ENCODE results near the gene S100A10.

Gene S100A10

GRCh38 chr1:151961833-151962232 is 31.8 kb downstream of the S100A10 start:
- H3K27me3 ChIP-seq (ENCODE audit: insufficient read depth, low read length, poor library complexity), result peaks cover 13% of the 10 kb centered on the region
- H2AFZ ChIP-seq (ENCODE audit: low read depth, low read length), result no peak overlapping the region
- no peak overlapping the region for H3K9ac ChIP-seq (ENCODE audit: low read depth, low read length)
- no peaks in the 10 kb centered on the region for H3K4me1 ChIP-seq (ENCODE audit: insufficient read depth, low read length)
- no peak overlapping the region for H3K4me2 ChIP-seq (ENCODE audit: insufficient read depth, low read length)
- no peaks in the 10 kb centered on the region for H4K20me1 ChIP-seq (ENCODE audit: insufficient read depth, low read length)
- no peak overlapping the region for H3K27ac ChIP-seq (ENCODE audit: low read length)
- H3K36me3 ChIP-seq (ENCODE audit: insufficient read depth, low read length), result no peaks in the 10 kb centered on the region
- DNase-seq, result no peak
- H3K9me3 ChIP-seq (ENCODE audit: insufficient read depth, low read length, severe bottlenecking), result no peaks in the 10 kb centered on the region
- H3K79me2 ChIP-seq (ENCODE audit: insufficient read depth, low read length), result no peaks in the 10 kb centered on the region
- ATAC-seq (ENCODE audit: insufficient read depth, low read depth), result no peak
- no peak overlapping the region for H3K4me3 ChIP-seq (ENCODE audit: low read depth in 1 of 2, low read length in 2 of 2)
- TF ChIP-seq EZH2 (IDR thresholded peaks at IDR 0.05; ENCODE audit: borderline replicate concordance, low read depth, low read length, severe bottlenecking) (no peak), CTCF (IDR thresholded peaks at IDR 0.05; ENCODE audit: borderline replicate concordance, extremely low read depth, low read length, poor library complexity, severe bottlenecking) (no peak)

GRCh38 chr1:151960780-151961513 is 32.7 kb downstream of the S100A10 start:
- DNase-seq (no peak), ATAC-seq (ENCODE audit: insufficient read depth, low read depth) (no peak)
- Histone ChIP-seq H3K9me3 (ENCODE audit: insufficient read depth, low read length, severe bottlenecking) (no peaks in the 10 kb centered on the region), H3K27ac (ENCODE audit: low read length) (no peak overlapping the region), H3K9ac (ENCODE audit: low read depth, low read length) (no peak overlapping the region), H3K4me1 (ENCODE audit: insufficient read depth, low read length) (no peaks in the 10 kb centered on the region), H3K36me3 (ENCODE audit: insufficient read depth, low read length) (no peaks in the 10 kb centered on the region), H4K20me1 (ENCODE audit: insufficient read depth, low read length) (no peaks in the 10 kb centered on the region), H3K4me3 (ENCODE audit: low read depth in 1 of 2, low read length in 2 of 2) (no peak overlapping the region), H3K79me2 (ENCODE audit: insufficient read depth, low read length) (no peaks in the 10 kb centered on the region), H3K4me2 (ENCODE audit: insufficient read depth, low read length) (no peak overlapping the region), H2AFZ (ENCODE audit: low read depth, low read length) (no peak overlapping the region), H3K27me3 (ENCODE audit: insufficient read depth, low read length, poor library complexity) (peaks cover 16% of the 10 kb centered on the region)
- TF ChIP-seq EZH2 (IDR thresholded peaks at IDR 0.05; ENCODE audit: borderline replicate concordance, low read depth, low read length, severe bottlenecking) (no peak), CTCF (IDR thresholded peaks at IDR 0.05; ENCODE audit: borderline replicate concordance, extremely low read depth, low read length, poor library complexity, severe bottlenecking) (no peak)

- no peaks in the 10 kb centered on the region for H3K79me2 ChIP-seq (ENCODE audit: insufficient read depth, low read length)
- no peaks in the 10 kb centered on the region for H3K36me3 ChIP-seq (ENCODE audit: insufficient read depth, low read length)
- no peaks in the 10 kb centered on the region for H3K9me3 ChIP-seq (ENCODE audit: insufficient read depth, low read length, severe bottlenecking)
- H3K9ac ChIP-seq (ENCODE audit: low read depth, low read length), result no peak overlapping the region
- TF ChIP-seq CTCF (IDR thresholded peaks at IDR 0.05; ENCODE audit: borderline replicate concordance, extremely low read depth, low read length, poor library complexity, severe bottlenecking) (no peak), EZH2 (IDR thresholded peaks at IDR 0.05; ENCODE audit: borderline replicate concordance, low read depth, low read length, severe bottlenecking) (no peak)
- DNase-seq, result no peak
- no peak overlapping the region for H2AFZ ChIP-seq (ENCODE audit: low read depth, low read length)
- no peak overlapping the region for H3K27ac ChIP-seq (ENCODE audit: low read length)
- no peak overlapping the region for H3K4me3 ChIP-seq (ENCODE audit: low read depth in 1 of 2, low read length in 2 of 2)
- no peak overlapping the region for H3K4me2 ChIP-seq (ENCODE audit: insufficient read depth, low read length)
- ATAC-seq (ENCODE audit: insufficient read depth, low read depth), result no peak
- no peaks in the 10 kb centered on the region for H3K4me1 ChIP-seq (ENCODE audit: insufficient read depth, low read length)
- H4K20me1 ChIP-seq (ENCODE audit: insufficient read depth, low read length), result no peaks in the 10 kb centered on the region
- H3K27me3 ChIP-seq (ENCODE audit: insufficient read depth, low read length, poor library complexity), result peaks cover 16% of the 10 kb centered on the region
These were observed 34.7 kb downstream of the S100A10 start for GRCh38 chr1:151958959-151959358.
